ENCODE results near the gene RNF126. TPM values are rescaled to one million over a fixed set of nuclear protein-coding genes. Genes with fewer than 3 reads are reported as not detected.

Gene RNF126
- polyA plus RNA-seq, 1 experiment: 2.7 TPM

GRCh38 chr19:618247-618619, 44.8 kb downstream of the RNF126 start:
- no peak overlapping the region for H3K4me3 ChIP-seq (ENCODE audit: low read depth, low read length)
- POLR2A ChIA-PET: no interaction called here
- no peaks in the 10 kb centered on the region for H3K27me3 ChIP-seq (ENCODE audit: control insufficient read depth, insufficient read depth, low read length)
- H3K36me3 ChIP-seq (ENCODE audit: control insufficient read depth, insufficient read depth, low read length): peaks cover 21% of the 10 kb centered on the region
- CTCF ChIA-PET: interaction anchor here (1.6 kb wide), 1 partner anchor 116 kb away, joined by 4 read pairs; no protein-coding TSS in a partner anchor
- no peak for DNase-seq (ENCODE audit: low read depth)
- no peak for TF ChIP-seq CTCF (IDR thresholded peaks at IDR 0.05; ENCODE audit: insufficient read depth, low read depth, low read length)

GRCh38 chr19:617551-618246, 45.3 kb downstream of the RNF126 start:
- Histone ChIP-seq H3K27me3 (ENCODE audit: control insufficient read depth, insufficient read depth, low read length) (no peaks in the 10 kb centered on the region), H3K4me3 (ENCODE audit: low read depth, low read length) (no peak overlapping the region), H3K36me3 (ENCODE audit: control insufficient read depth, insufficient read depth, low read length) (peaks cover 21% of the 10 kb centered on the region)
- ChIA-PET POLR2A (no interaction called here), CTCF (interaction anchor here (1.6 kb wide), 1 partner anchor 116 kb away, joined by 4 read pairs; no protein-coding TSS in a partner anchor)
- TF ChIP-seq CTCF (IDR thresholded peaks at IDR 0.05; ENCODE audit: insufficient read depth, low read depth, low read length): no peak
- no peak for DNase-seq (ENCODE audit: low read depth)

GRCh38 chr19:616747-617526, 46.1 kb downstream of the RNF126 start:
- Histone ChIP-seq H3K4me3 (ENCODE audit: low read depth, low read length) (no peak overlapping the region), H3K27me3 (ENCODE audit: control insufficient read depth, insufficient read depth, low read length) (no peaks in the 10 kb centered on the region), H3K36me3 (ENCODE audit: control insufficient read depth, insufficient read depth, low read length) (peaks cover 20% of the 10 kb centered on the region)
- DNase-seq (ENCODE audit: low read depth): no peak
- no peak for TF ChIP-seq CTCF (IDR thresholded peaks at IDR 0.05; ENCODE audit: insufficient read depth, low read depth, low read length)
- CTCF ChIA-PET: interaction anchor here (1.6 kb wide), 1 partner anchor 117 kb away, joined by 4 read pairs; no protein-coding TSS in a partner anchor
- POLR2A ChIA-PET: no interaction called here

GRCh38 chr19:616062-616700, 46.8 kb downstream of the RNF126 start:
- peaks cover 19% of the 10 kb centered on the region for H3K36me3 ChIP-seq (ENCODE audit: control insufficient read depth, insufficient read depth, low read length)

More at GRCh38 chr19:616062-616700, 46.8 kb downstream of the RNF126 start:
- no peak overlapping the region for H3K4me3 ChIP-seq (ENCODE audit: low read depth, low read length)
- ChIA-PET CTCF (no interaction called here), POLR2A (no interaction called here)
- no peak for TF ChIP-seq CTCF (IDR thresholded peaks at IDR 0.05; ENCODE audit: insufficient read depth, low read depth, low read length)
- DNase-seq (ENCODE audit: low read depth): no peak
- H3K27me3 ChIP-seq (ENCODE audit: control insufficient read depth, insufficient read depth, low read length): no peaks in the 10 kb centered on the region

Measured in BJ (cell line).